ENCODE data around the gene CARF. TPM values are rescaled to one million over a fixed set of nuclear protein-coding genes. Genes with fewer than 3 reads are reported as not detected.
"Not testable (repeated sequence)": the region's sequence is repeated elsewhere in the genome, so short reads cannot be mapped to it uniquely, and the experiment has no call there.

Gene CARF
- polyA plus RNA-seq (2013, experiment 1 of 2) = 2.6 TPM
- polyA plus RNA-seq (2013, experiment 2 of 2) = 3.6 TPM

DNA sequence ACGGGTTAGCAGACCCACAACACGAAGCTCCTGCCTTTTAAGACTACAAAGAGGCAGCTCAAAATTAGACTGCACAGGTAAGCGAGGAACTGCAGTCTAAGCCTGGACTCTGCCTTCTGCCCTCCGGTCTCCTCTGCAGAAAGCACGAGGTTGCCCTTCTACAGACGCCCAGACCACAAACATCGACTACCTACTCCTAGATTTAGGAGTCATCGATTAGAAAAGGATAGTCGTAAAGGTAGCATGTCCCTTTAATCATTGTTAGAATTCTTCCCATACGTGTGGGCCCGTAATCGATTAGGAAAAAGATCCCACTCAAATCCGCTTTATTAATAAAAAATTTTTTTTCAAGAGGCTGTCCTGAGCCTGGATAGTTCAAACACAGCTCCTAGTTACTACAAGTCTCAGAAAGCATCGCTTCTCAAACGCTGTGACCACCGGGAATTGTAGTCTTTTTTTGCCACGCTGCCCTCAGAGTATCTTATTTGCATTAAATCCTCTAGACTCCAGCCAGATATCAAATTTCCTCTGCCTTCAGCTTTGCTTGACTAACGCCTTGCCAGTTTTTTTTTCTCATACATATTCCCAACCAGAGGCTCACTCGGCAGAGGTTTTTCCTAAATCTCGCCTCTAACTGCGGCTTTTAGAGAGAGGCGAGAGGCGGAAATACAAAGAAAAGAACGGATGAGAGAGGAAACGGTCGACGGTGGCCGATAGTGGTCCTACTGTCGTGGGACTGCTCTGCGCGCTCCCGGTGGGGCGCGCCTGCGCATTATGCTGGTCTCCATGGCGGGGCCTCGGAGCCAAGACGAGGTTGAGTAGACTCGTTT is at the start of gene CARF, which contains the start of gene WDR12:
CARF (plus strand) TSS at position 764 of the 830 bp plus-strand sequence. CDS start 29,628 bp downstream, outside the sequence.
WDR12 (minus strand) TSS at position 162 of the 830 bp plus-strand sequence. CDS start 197 bp downstream, outside the sequence.
- peaks cover 17% of the 10 kb centered on the region for H3K36me3 ChIP-seq (ENCODE audit: insufficient read depth, low read length)
- no peaks in the 10 kb centered on the region for H3K27me3 ChIP-seq (ENCODE audit: insufficient read depth, low read length)
- no peaks in the 10 kb centered on the region for H3K4me1 ChIP-seq (ENCODE audit: insufficient read depth, low read length)
- H3K9ac ChIP-seq (ENCODE audit: low read depth, low read length) = peak within 1 kb of the TSS; percentile 97
- H3K9me3 ChIP-seq (ENCODE audit: insufficient read depth, low read depth, low read length) = no peaks in the 10 kb centered on the region
- peak within 1 kb of the TSS; percentile 99 for H3K4me3 ChIP-seq (ENCODE audit: low read length)
- under 1% methylated on average over 37 of the region's 39 CpGs for WGBS
- H3K27ac ChIP-seq (ENCODE audit: low read depth, low read length) = peak within 1 kb of the TSS; percentile 87

GRCh38 chr2:202870431-202871299 is 41.4 kb upstream of the CARF start:
- H3K36me3 ChIP-seq (ENCODE audit: insufficient read depth, low read length) = no peaks in the 10 kb centered on the region
- H3K9me3 ChIP-seq (ENCODE audit: insufficient read depth, low read depth, low read length) = no peaks in the 10 kb centered on the region
- H3K9ac ChIP-seq (ENCODE audit: low read depth, low read length) = peak overlapping the region; percentile 71
- H3K4me1 ChIP-seq (ENCODE audit: insufficient read depth, low read length) = peaks cover 4% of the 10 kb centered on the region; the same call in 1 of the 2 replicates
- H3K27ac ChIP-seq (ENCODE audit: low read depth, low read length) = no peak overlapping the region
- WGBS = 13% methylated on average over 37 of the region's 37 CpGs
- H3K27me3 ChIP-seq (ENCODE audit: insufficient read depth, low read length) = peaks cover 11% of the 10 kb centered on the region; the same call in 1 of the 2 replicates
- H3K4me3 ChIP-seq (ENCODE audit: low read length) = peak overlapping the region; percentile 69

DNA sequence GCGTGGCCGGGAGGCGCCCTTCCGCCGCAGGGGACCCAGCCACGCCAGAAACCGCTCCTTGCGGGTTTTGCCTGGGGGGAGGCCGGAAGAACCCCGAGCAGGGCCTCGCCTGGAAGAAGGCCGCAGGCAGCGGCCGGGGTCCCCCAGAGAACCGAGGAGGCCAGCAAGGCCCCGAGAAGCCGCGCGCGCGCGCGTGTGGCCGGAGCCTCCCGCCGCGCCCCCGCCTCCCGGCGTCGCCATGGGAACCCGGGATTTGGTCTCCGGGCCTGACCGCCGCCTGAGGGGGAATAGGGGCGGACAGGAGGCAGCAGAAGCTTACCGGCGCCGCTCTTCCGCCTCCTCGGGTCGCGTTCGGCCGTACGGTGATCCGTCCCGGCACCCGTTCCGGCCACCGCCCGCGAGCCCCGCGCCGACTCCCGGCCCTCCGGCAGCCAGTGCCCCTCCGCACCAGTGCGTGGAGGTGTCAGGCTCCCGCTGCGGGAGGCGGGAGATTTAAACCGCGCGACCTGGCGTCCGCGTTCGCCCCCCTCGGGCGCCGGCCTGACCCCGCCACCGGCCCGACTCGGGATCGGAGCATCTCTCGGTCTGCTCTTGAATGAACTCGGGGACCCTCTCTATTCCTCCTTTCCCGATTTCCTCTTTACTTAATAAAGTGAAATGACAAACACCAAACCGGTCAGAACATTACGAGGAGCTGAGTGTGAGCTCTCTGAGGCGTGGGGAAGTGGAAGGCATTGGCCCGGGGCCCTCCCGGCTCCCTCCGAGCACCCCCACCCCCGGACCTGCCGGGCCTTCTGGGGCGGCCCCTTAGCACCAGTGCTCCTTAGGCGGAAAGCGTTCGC is 40.6 kb upstream of the CARF start, which contains the start of gene ICA1L:
ICA1L (minus strand) TSS at position 467 of the 842 bp plus-strand sequence. CDS start 42,757 bp downstream, outside the sequence.
- Histone ChIP-seq H3K4me1 (ENCODE audit: insufficient read depth, low read length) (peaks cover 4% of the 10 kb centered on the region; the same call in 1 of the 2 replicates), H3K4me3 (ENCODE audit: low read length) (peak within 1 kb of the TSS; percentile 69)
- WGBS = under 1% methylated on average over 93 of the region's 93 CpGs

DNA sequence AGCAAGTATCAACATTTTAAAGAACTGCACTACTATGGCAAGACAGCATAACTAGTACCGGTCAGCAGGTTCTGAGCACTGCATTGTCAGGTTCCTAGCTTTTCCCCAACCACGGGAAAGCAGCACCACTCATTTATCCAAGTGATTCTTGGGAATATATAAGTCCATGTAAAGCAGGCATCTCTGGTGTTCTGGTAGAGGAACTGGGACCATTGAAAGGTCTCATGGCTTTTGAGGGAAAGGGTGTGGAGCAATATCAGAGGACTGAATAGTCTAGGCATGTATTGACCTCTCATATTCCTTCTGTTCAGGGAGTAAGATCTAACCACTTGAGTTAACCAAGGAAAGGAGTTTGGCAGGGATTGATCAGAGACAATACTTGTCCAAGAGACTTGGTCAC is 34.4 kb upstream of the CARF start:
- no peak overlapping the region for H3K27ac ChIP-seq (ENCODE audit: low read depth, low read length)
- no peaks in the 10 kb centered on the region for H3K9me3 ChIP-seq (ENCODE audit: insufficient read depth, low read depth, low read length)
- H3K27me3 ChIP-seq (ENCODE audit: insufficient read depth, low read length) = peaks cover 4% of the 10 kb centered on the region; the same call in 1 of the 2 replicates
- peaks cover 52% of the 10 kb centered on the region for H3K36me3 ChIP-seq (ENCODE audit: insufficient read depth, low read length)
- WGBS = 99% methylated on average over 2 of the region's 2 CpGs
- no peaks in the 10 kb centered on the region for H3K4me1 ChIP-seq (ENCODE audit: insufficient read depth, low read length)
- no peak overlapping the region for H3K9ac ChIP-seq (ENCODE audit: low read depth, low read length)
- H3K4me3 ChIP-seq (ENCODE audit: low read length) = no peak overlapping the region

More for the DNA sequence above, 40.6 kb upstream of the CARF start, which contains the start of gene ICA1L:
- Histone ChIP-seq H3K27ac (ENCODE audit: low read depth, low read length) (no peak within 1 kb of the TSS), H3K36me3 (ENCODE audit: insufficient read depth, low read length) (no peaks in the 10 kb centered on the region), H3K27me3 (ENCODE audit: insufficient read depth, low read length) (peaks cover 11% of the 10 kb centered on the region; the same call in 1 of the 2 replicates), H3K9ac (ENCODE audit: low read depth, low read length) (peak within 1 kb of the TSS; percentile 71), H3K9me3 (ENCODE audit: insufficient read depth, low read depth, low read length) (no peaks in the 10 kb centered on the region)

- Histone ChIP-seq H3K27me3 (ENCODE audit: insufficient read depth, low read length) (no peaks in the 10 kb centered on the region), H3K9ac (ENCODE audit: low read depth, low read length) (no peak overlapping the region), H3K27ac (ENCODE audit: low read depth, low read length) (no peak overlapping the region), H3K9me3 (ENCODE audit: insufficient read depth, low read depth, low read length) (no peaks in the 10 kb centered on the region), H3K36me3 (ENCODE audit: insufficient read depth, low read length) (peaks cover 87% of the 10 kb centered on the region), H3K4me3 (ENCODE audit: low read length) (no peak overlapping the region), H3K4me1 (ENCODE audit: insufficient read depth, low read length) (no peaks in the 10 kb centered on the region)
- WGBS = 92% methylated on average over 4 of the region's 4 CpGs
These were observed 30.5 kb upstream of the CARF start for GRCh38 chr2:202881570-202881969.

GRCh38 chr2:202883987-202884675 is 27.9 kb upstream of the CARF start:
- no peak overlapping the region for H3K4me3 ChIP-seq (ENCODE audit: low read length)
- no peaks in the 10 kb centered on the region for H3K4me1 ChIP-seq (ENCODE audit: insufficient read depth, low read length)
- no peaks in the 10 kb centered on the region for H3K9me3 ChIP-seq (ENCODE audit: insufficient read depth, low read depth, low read length)
- H3K27ac ChIP-seq (ENCODE audit: low read depth, low read length) = no peak overlapping the region
- H3K9ac ChIP-seq (ENCODE audit: low read depth, low read length) = no peak overlapping the region
- WGBS = 97% methylated on average over 5 of the region's 5 CpGs
- H3K36me3 ChIP-seq (ENCODE audit: insufficient read depth, low read length) = peaks cover 94% of the 10 kb centered on the region
- H3K27me3 ChIP-seq (ENCODE audit: insufficient read depth, low read length) = no peaks in the 10 kb centered on the region

- H3K9ac ChIP-seq (ENCODE audit: low read depth, low read length) = no peak overlapping the region
- H3K4me1 ChIP-seq (ENCODE audit: insufficient read depth, low read length) = no peaks in the 10 kb centered on the region
- WGBS = 96% methylated on average over 7 of the region's 7 CpGs
- peaks cover 94% of the 10 kb centered on the region for H3K36me3 ChIP-seq (ENCODE audit: insufficient read depth, low read length)
- no peaks in the 10 kb centered on the region for H3K27me3 ChIP-seq (ENCODE audit: insufficient read depth, low read length)
- H3K27ac ChIP-seq (ENCODE audit: low read depth, low read length) = no peak overlapping the region
- H3K4me3 ChIP-seq (ENCODE audit: low read length) = no peak overlapping the region
- H3K9me3 ChIP-seq (ENCODE audit: insufficient read depth, low read depth, low read length) = no peaks in the 10 kb centered on the region
These were observed 26.9 kb upstream of the CARF start for GRCh38 chr2:202885190-202885589.

GRCh38 chr2:202905507-202905906 is 6.6 kb upstream of the CARF start:
- H3K4me1 ChIP-seq (ENCODE audit: insufficient read depth, low read length); H3K27ac ChIP-seq (ENCODE audit: low read depth, low read length); H3K4me3 ChIP-seq (ENCODE audit: low read length); H3K9ac ChIP-seq (ENCODE audit: low read depth, low read length); H3K9me3 ChIP-seq (ENCODE audit: insufficient read depth, low read depth, low read length); H3K27me3 ChIP-seq (ENCODE audit: insufficient read depth, low read length): not testable (repeated sequence)
- H3K36me3 ChIP-seq (ENCODE audit: insufficient read depth, low read length) = peaks cover 63% of the 10 kb centered on the region

DNA sequence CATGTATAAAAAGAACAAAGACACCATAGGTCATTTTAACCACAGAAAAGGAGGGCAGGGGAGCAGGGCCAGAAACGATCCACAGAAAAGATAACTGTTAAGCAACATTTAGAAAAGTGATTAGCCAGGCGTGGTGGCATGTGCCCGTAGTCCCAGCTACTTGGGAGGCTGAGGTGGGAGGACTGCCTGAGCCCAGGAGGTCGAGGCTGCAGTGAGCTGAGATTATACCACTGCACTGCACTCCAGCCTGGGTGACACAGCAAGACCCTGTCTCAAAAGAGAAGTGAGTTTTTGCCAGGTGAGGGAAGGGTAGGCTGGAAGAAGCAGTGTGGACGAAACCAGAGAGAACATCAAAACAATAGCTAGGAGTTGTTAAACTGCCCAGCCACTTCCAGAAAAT is 3.9 kb upstream of the CARF start:
- H3K27me3 ChIP-seq (ENCODE audit: insufficient read depth, low read length) = no peaks in the 10 kb centered on the region
- H3K36me3 ChIP-seq (ENCODE audit: insufficient read depth, low read length) = peaks cover 40% of the 10 kb centered on the region
- 95% methylated on average over 5 of the region's 5 CpGs for WGBS
- no peak overlapping the region for H3K27ac ChIP-seq (ENCODE audit: low read depth, low read length)
- no peak overlapping the region for H3K9ac ChIP-seq (ENCODE audit: low read depth, low read length)
- H3K9me3 ChIP-seq (ENCODE audit: insufficient read depth, low read depth, low read length) = no peaks in the 10 kb centered on the region
- H3K4me3 ChIP-seq (ENCODE audit: low read length) = no peak overlapping the region
- H3K4me1 ChIP-seq (ENCODE audit: insufficient read depth, low read length) = no peaks in the 10 kb centered on the region
